AG04450 (cell line): ENCODE data around the gene BTBD10. TPM values are rescaled to one million over a fixed set of nuclear protein-coding genes. Genes with fewer than 3 reads are reported as not detected.
"Not testable (repeated sequence)": the region's sequence is repeated elsewhere in the genome, so short reads cannot be mapped to it uniquely, and the experiment has no call there.

Experiments used
- CTCF ChIA-PET: fragments of 300-600, 350-600 bp; formaldehyde crosslinking; extraction: SDS; loops from one replicate; lab custom pipeline; 2022; ENCODE audit warnings: antibody characterized with exemption, inconsistent platforms; lab: Charles Lee
- POLR2A ChIA-PET: fragments of 350-600 bp; formaldehyde crosslinking; extraction: SDS; loops from one replicate; lab custom pipeline; 2021; ENCODE audit warnings: antibody characterized with exemption, inconsistent platforms; lab: Yijun Ruan, JAX
- DNase-seq: peaks from one replicate; pipeline ENCODE4 v3.0.0-alpha.2; 2011; ENCODE audit warnings: low read depth, low spot score
- H3K27ac ChIP-seq: one replicate; pipeline ENCODE4 v1.5.1; 2012; ENCODE audit warnings: low read depth, low read length, control low read depth
- H3K27me3 ChIP-seq: one replicate; pipeline ENCODE4 v1.6.0; 2012; ENCODE audit warnings: low read length; ENCODE audit not compliant: control insufficient read depth, insufficient read depth
- H3K4me3 ChIP-seq: 2 replicates; pipeline ENCODE4 v1.5.1; 2011; ENCODE audit warnings: mild to moderate bottlenecking, low read depth, low read length, control low read depth
- H3K9me3 ChIP-seq: 2 replicates; pipeline ENCODE4 v1.5.1; 2012; ENCODE audit warnings: low read length; ENCODE audit not compliant: control insufficient read depth, insufficient read depth
- CTCF ChIP-seq: IDR thresholded peaks from 2 replicates; pipeline ENCODE4 v1.5.1; 2011; ENCODE audit warnings: low read depth, low read length, control low read depth, inconsistent platforms
- polyA plus RNA-seq: library from polyadenylated mRNA; depleted of rRNA; stranded (reverse); fragments of >200 nt; gene quantifications from 2 replicates; pipeline ENCODE4 v1.2.3, GENCODE V29; 2011

Gene BTBD10
- polyA plus RNA-seq, 1 experiment = 60.8 TPM

- TF ChIP-seq CTCF = no peak
- Histone ChIP-seq H3K4me3 (no peak overlapping the region), H3K27me3 (no peaks in the 10 kb centered on the region), H3K27ac (no peak overlapping the region), H3K9me3 (no peaks in the 10 kb centered on the region; the same call in 1 of the 2 replicates)
- DNase-seq = no peak
- CTCF ChIA-PET = interaction anchor here (0.9 kb wide), 1 partner anchor 19 kb away, joined by 3 read pairs; no protein-coding TSS in a partner anchor
- POLR2A ChIA-PET = no interaction called here
These were observed 16.6 kb downstream of the BTBD10 start for GRCh38 chr11:13446444-13446843.

GRCh38 chr11:13445588-13445987, 17.4 kb downstream of the BTBD10 start:
- no peak for DNase-seq
- H3K27ac ChIP-seq = no peak overlapping the region
- ChIA-PET POLR2A (no interaction called here), CTCF (interaction anchor here (0.9 kb wide), 1 partner anchor 19 kb away, joined by 3 read pairs; no protein-coding TSS in a partner anchor)
- no peaks in the 10 kb centered on the region for H3K9me3 ChIP-seq
- TF ChIP-seq CTCF = no peak
- no peaks in the 10 kb centered on the region for H3K27me3 ChIP-seq
- no peak overlapping the region for H3K4me3 ChIP-seq

- ChIA-PET POLR2A (interaction anchor here (1.3 kb wide), 2 partner anchors 23 to 224 kb away, joined by 4 read pairs; partner anchors contain the start of gene BTBD10), CTCF (interaction anchor here (0.6 to 2.1 kb wide), 6 partner anchors 10 to 526 kb away, joined by 3 to 8 read pairs (median 4); partner anchors contain the start of gene BTBD10)
- peak overlapping the region; percentile 23 for H3K4me3 ChIP-seq
- no peaks in the 10 kb centered on the region for H3K9me3 ChIP-seq
- no peaks in the 10 kb centered on the region for H3K27me3 ChIP-seq
- H3K27ac ChIP-seq = peak overlapping the region; percentile 43
- TF ChIP-seq CTCF = no peak
- DNase-seq = peak; percentile 80
These were observed 22.7 kb downstream of the BTBD10 start for GRCh38 chr11:13440100-13440855.

GRCh38 chr11:13438291-13438690, 24.7 kb downstream of the BTBD10 start:
- Histone ChIP-seq H3K27me3 (no peaks in the 10 kb centered on the region), H3K9me3 (no peaks in the 10 kb centered on the region), H3K4me3 (no peak overlapping the region), H3K27ac (no peak overlapping the region)
- CTCF ChIA-PET = no interaction called here
- POLR2A ChIA-PET = no interaction called here
- no peak for TF ChIP-seq CTCF
- no peak for DNase-seq

- DNase-seq, H3K9me3 ChIP-seq, H3K27ac ChIP-seq, H3K27me3 ChIP-seq, POLR2A ChIA-PET, H3K4me3 ChIP-seq: not testable (repeated sequence)
- CTCF ChIA-PET = interaction anchor here (1.1 kb wide), 1 partner anchor 29 kb away, joined by 7 read pairs; no protein-coding TSS in a partner anchor
These were observed 26.2 kb downstream of the BTBD10 start for GRCh38 chr11:13436836-13437235.
